GM12801 (cell line): Measurements from ENCODE around the gene PTCHD4.

ENCODE experiments used
- CTCF ChIP-seq: IDR thresholded peaks from one replicate; pipeline ENCODE4 v1.5.1; 2011; ENCODE audit warnings: control low read depth; ENCODE audit not compliant: insufficient read length; ENCODE audit errors: extremely low read depth

Gene PTCHD4

GRCh38 chr6:48090546-48090945 is 20.5 kb downstream of the PTCHD4 start:
- no peak for TF ChIP-seq CTCF

GRCh38 chr6:48087448-48087847 is 23.5 kb downstream of the PTCHD4 start:
- TF ChIP-seq CTCF: no peak

GRCh38 chr6:48086187-48086586 is 24.8 kb downstream of the PTCHD4 start:
- no peak for TF ChIP-seq CTCF

GRCh38 chr6:48085131-48085741 is 25.8 kb downstream of the PTCHD4 start:
- TF ChIP-seq CTCF: no peak

- TF ChIP-seq CTCF: no peak
These were observed 26.8 kb downstream of the PTCHD4 start for GRCh38 chr6:48084201-48084600.

GRCh38 chr6:48080227-48081009 is 30.6 kb downstream of the PTCHD4 start:
- no peak for TF ChIP-seq CTCF

- no peak for TF ChIP-seq CTCF
These were observed 32.9 kb downstream of the PTCHD4 start for GRCh38 chr6:48078120-48078519.
